Adrenal gland (tissue), 12 donors: ENCODE data around the gene ATP8A2. TPM values are rescaled to one million over a fixed set of nuclear protein-coding genes. Genes with fewer than 3 reads are reported as not detected.
A peak's percentile ranks its signal among the peaks of the same experiment; 100 is the strongest.

Experiments
- DNase-seq, 7 donors: peaks; one replicate each; pipeline ENCODE4 v3.0.0-alpha.2; 2019 to 2020
- H3K27ac ChIP-seq, 5 donors: fragments of 200-600 bp; sonication (generic) in 4 of 5; 1 replicate in 3 of 5; 2 replicates in 2 of 5; pipeline versions ENCODE4 v1.5.1 to v1.8.0; 2016 to 2020; ENCODE audit warnings: mild to moderate bottlenecking in 1 of 5
- H3K27me3 ChIP-seq: fragments of 200-600 bp; 2 replicates; pipeline ENCODE4 v1.8.0; 2021
- H3K36me3 ChIP-seq, 2 donors: fragments of 200-600 bp; replicated peaks in 1 of 2; 1 replicate in 1 of 2; 2 replicates in 1 of 2; pipeline versions ENCODE4 v1.5.1 to v1.8.0; 2018 to 2022
- H3K4me1 ChIP-seq, 2 donors: fragments of 200-600 bp; replicated peaks in 1 of 2; 1 replicate in 1 of 2; 2 replicates in 1 of 2; pipeline versions ENCODE4 v1.5.1 to v1.8.0; 2018 to 2021
- H3K4me3 ChIP-seq, 4 donors: fragments of 200-600 bp; sonication (generic) in 3 of 4; one replicate each; pipeline ENCODE4 v1.5.1; 2016 to 2018
- H3K9me3 ChIP-seq, 3 donors: fragments of 200-600 bp; sonication (generic) in 1 of 3; replicated peaks in 1 of 3; 1 replicate in 2 of 3; 2 replicates in 1 of 3; pipeline versions ENCODE4 v1.5.1 to v1.8.0; 2016 to 2021
- CTCF ChIP-seq, 6 experiments: fragments of 450-650 bp in 4 of 6; fragments of 200-600 bp in 2 of 6; sonication (generic) in 1 of 6; IDR thresholded peaks; 1 replicate in 5 of 6; 2 replicates in 1 of 6; pipeline versions ENCODE4 v1.5.1 to v1.8.0; 2016 to 2021; ENCODE audit warnings: antibody characterized with exemption in 6 of 6, mild to moderate bottlenecking in 2 of 6, moderate library complexity in 1 of 6
- POLR2A ChIP-seq, 2 donors: fragments of 450-650 bp; IDR thresholded peaks; one replicate each; pipeline ENCODE4 v1.6.1; 2017; ENCODE audit warnings: antibody characterized with exemption in 2 of 2, mild to moderate bottlenecking in 2 of 2, moderate library complexity in 1 of 2
- WGBS, 4 donors: extraction: QIAGEN DNeasy Blood & Tissue Kit in 2 of 4; methylation state at CpG; one replicate each; pipeline versions ENCODE4 v1.1.5 to v1.1.7; 2013 to 2017; 5-methylcytosine and 5-hydroxymethylcytosine counted together
- intact Hi-C, 2 donors: fragments of 100-400 bp; cut with DNase I; formaldehyde crosslinking; loops; one replicate each; pipeline versions ENCODE4 v1.14.1 to v1.15.0; 2022 to 2023
- polyA plus RNA-seq, 3 donors: library from polyadenylated mRNA; stranded (reverse); fragments of 200-250 nt in 2 of 3; fragments of 350-450 nt in 1 of 3; fragmentation: Illumina TruSeq in 1 of 3; extraction: RNeasy Lipid Tissue Mini Kit (QIAGEN cat#74804) in 1 of 3; gene quantifications; one replicate each; pipeline ENCODE4 v1.2.3, GENCODE V29; 2013 to 2014
- total RNA-seq, 9 donors: library from RNA; depleted of rRNA in 4 of 9; stranded (reverse); fragments of >200 nt in 4 of 9; fragments of 120-200 nt in 1 of 9; fragmentation: NEBNext Ultra II Directional in 1 of 9; extraction: Animal tissue kit (Norgen Biotek cat#: 25700) in 1 of 9; gene quantifications; one replicate each; pipeline versions ENCODE4 v1.1.0 to v1.2.4, GENCODE V29; 2013 to 2023
- donor health status: healthy with polysubstance abuse.
- donor health status: Bipolar disorder and iron deficiency.
- donor health status: DM: yes; HTN: yes; CAD: no.
- donor health status: DM: no; HTN: no; CAD: no.
- donor health status: DM: no; HTN: no; CAD: no.
- donor health status: DM: yes; HTN: yes; CAD: no.

ATP8A2 gene
- total and polyA plus RNA-seq, 12 donors = 0.77 to 14.0 (median 4.3) TPM

DNA sequence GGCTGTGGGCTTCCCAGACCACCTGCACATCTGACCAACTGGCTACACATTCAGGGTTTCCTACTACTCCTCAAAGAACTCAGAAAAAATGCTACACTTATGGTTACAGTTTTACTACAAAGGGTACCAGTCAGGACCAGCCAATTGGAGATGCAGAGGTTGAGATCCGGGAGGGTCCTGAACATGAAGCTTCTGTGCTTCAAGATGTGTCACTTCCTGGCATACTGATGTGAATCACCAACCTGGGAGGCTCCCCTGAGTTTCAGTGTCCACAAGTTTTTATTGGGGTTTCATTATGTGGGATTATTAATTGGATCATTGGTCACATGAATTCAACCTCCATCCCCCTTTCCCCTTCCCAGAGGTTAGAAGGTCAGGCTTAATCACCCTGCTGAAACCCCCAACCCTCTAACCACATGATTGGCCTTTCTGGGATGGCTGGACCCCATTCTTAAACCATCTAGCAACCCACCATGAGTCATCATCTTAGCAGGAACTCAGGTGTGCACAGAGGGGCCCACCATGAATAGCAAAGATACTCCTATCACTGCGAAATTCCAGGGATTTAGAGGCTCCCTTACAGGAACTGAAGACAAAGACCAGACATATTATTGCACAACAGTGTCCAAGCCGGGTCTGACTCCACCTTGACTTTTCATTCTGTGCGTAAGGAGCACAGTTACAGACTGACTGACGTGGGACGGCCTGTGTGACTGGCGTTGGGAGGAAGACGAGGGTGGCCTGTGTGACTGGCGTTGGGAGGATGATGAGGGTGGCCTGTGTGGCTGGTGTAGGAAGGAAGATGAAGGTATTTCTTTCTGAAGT lies 90.7 kb downstream of the ATP8A2 start:
- 84 to 94% (median 88%) methylated on average over 8 to 9 of the region's 9 CpGs for WGBS, 4 donors
- Histone ChIP-seq H3K4me1 (no peaks in the 10 kb centered on the region), H3K4me3 (no peak overlapping the region), H3K27ac (no peak overlapping the region), H3K9me3 (no peaks in the 10 kb centered on the region), H3K27me3 (no peaks in the 10 kb centered on the region), H3K36me3 (no peaks in the 10 kb centered on the region)
- no peak for DNase-seq
- intact Hi-C loops = no loop called here
- TF ChIP-seq CTCF (IDR thresholded peaks at IDR 0.05) (no peak), POLR2A (IDR thresholded peaks at IDR 0.05) (no peak)

- Histone ChIP-seq H3K4me3 (no peak overlapping the region), H3K27ac (no peak overlapping the region), H3K27me3 (peaks cover 5% of the 10 kb centered on the region), H3K9me3 (no peaks in the 10 kb centered on the region), H3K36me3 (no peaks in the 10 kb centered on the region), H3K4me1 (no peaks in the 10 kb centered on the region)
- DNase-seq = no peak
- no peak for TF ChIP-seq POLR2A (IDR thresholded peaks at IDR 0.05)
- TF ChIP-seq CTCF (IDR thresholded peaks at IDR 0.05) = no peak
- 80 to 88% (median 84%) methylated on average over 3 of the region's 3 CpGs for WGBS, 4 donors
- intact Hi-C loops = no loop called here
These were observed 91.7 kb downstream of the ATP8A2 start for GRCh38 chr13:25463496-25463895.

DNA sequence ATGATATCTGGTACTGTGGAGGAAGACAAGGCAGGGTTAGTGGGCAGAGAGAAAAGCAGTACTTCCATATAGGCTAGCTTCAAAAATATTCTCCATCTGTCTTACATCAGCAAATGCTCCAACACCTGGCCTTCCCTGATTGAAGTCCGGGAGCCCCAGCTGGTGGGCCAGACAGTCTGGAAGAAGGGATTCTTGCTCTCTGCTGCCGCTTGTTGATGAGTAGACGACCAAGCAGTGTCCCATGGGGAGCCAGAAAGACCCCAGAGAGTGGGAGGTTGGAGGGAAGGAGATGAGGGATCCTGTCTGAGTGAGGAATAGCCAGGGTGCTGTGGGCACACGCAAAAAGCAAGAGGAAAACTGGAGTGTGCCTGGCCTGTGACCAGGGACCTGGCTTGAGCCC lies 95.1 kb downstream of the ATP8A2 start:
- no peaks in the 10 kb centered on the region for H3K9me3 ChIP-seq
- H3K27me3 ChIP-seq = peaks cover 20% of the 10 kb centered on the region
- no peak overlapping the region for H3K4me3 ChIP-seq
- no peaks in the 10 kb centered on the region for H3K36me3 ChIP-seq
- intact Hi-C loops = no loop called here
- WGBS, 4 donors = 80 to 86% (median 83%) methylated on average over 4 of the region's 4 CpGs
- no peaks in the 10 kb centered on the region for H3K4me1 ChIP-seq
- H3K27ac ChIP-seq = no peak overlapping the region
- TF ChIP-seq POLR2A (IDR thresholded peaks at IDR 0.05) = no peak
- no peak for TF ChIP-seq CTCF (IDR thresholded peaks at IDR 0.05)
- no peak for DNase-seq

GRCh38 chr13:25468325-25469168 lies 96.8 kb downstream of the ATP8A2 start:
- no peak for TF ChIP-seq CTCF (IDR thresholded peaks at IDR 0.05)
- no peak for TF ChIP-seq POLR2A (IDR thresholded peaks at IDR 0.05)
- 4 to 20% (median 7%) methylated on average over 5 to 75 of the region's 75 CpGs for WGBS, 4 donors
- Histone ChIP-seq H3K27ac (no peak overlapping the region), H3K4me3 (peak overlapping the region in 1 of 4 donors; percentile 42), H3K9me3 (no peaks in the 10 kb centered on the region), H3K4me1 (no peaks in the 10 kb centered on the region), H3K27me3 (peaks cover 20% of the 10 kb centered on the region), H3K36me3 (no peaks in the 10 kb centered on the region)
- intact Hi-C loops = no loop called here
- peak in 5 of 7 donors; percentile 31 to 62 (median 38) for DNase-seq
